ENCODE measurements around the gene MGMT.

Gene MGMT

GRCh38 chr10:129455625-129456024, 11.4 kb upstream of the MGMT start:
- DNase-seq: no peak
- ATAC-seq: no peak

GRCh38 chr10:129459762-129460539, 7.1 kb upstream of the MGMT start:
- no peak for ATAC-seq
- DNase-seq: no peak

GRCh38 chr10:129462257-129462795, 4.7 kb upstream of the MGMT start:
- DNase-seq (no peak), ATAC-seq (no peak)

GRCh38 chr10:129464251-129464650, 2.8 kb upstream of the MGMT start:
- no peak for DNase-seq
- no peak for ATAC-seq

- no peak for ATAC-seq
- no peak for DNase-seq
Observed at GRCh38 chr10:129465796-129466702, 992 bp upstream of the MGMT start.

GRCh38 chr10:129467359-129468064, 471 bp downstream of the MGMT start:
- peak; percentile 14 for DNase-seq
- no peak for ATAC-seq

GRCh38 chr10:129468187-129468586, 1.1 kb downstream of the MGMT start:
- ATAC-seq (no peak), DNase-seq (no peak)

- DNase-seq (no peak), ATAC-seq (no peak)
Observed at GRCh38 chr10:129470103-129470851, 3.2 kb downstream of the MGMT start.

- ATAC-seq (no peak), DNase-seq (no peak)
Observed at GRCh38 chr10:129471447-129472175, 4.6 kb downstream of the MGMT start.

- no peak for ATAC-seq
- DNase-seq: no peak
Observed at GRCh38 chr10:129472696-129473555, 5.9 kb downstream of the MGMT start.

GRCh38 chr10:129474642-129475041, 7.6 kb downstream of the MGMT start:
- DNase-seq (no peak), ATAC-seq (no peak)

GRCh38 chr10:129476431-129476830, 9.4 kb downstream of the MGMT start:
- ATAC-seq: no peak
- DNase-seq: no peak

- DNase-seq (no peak), ATAC-seq (no peak)
Observed at GRCh38 chr10:129477051-129477450, 10.0 kb downstream of the MGMT start.

- ATAC-seq: no peak
Observed at GRCh38 chr10:129481641-129482040, 14.6 kb downstream of the MGMT start.

GRCh38 chr10:129483430-129484010, 16.5 kb downstream of the MGMT start:
- no peak for ATAC-seq
- DNase-seq: no peak

More at GRCh38 chr10:129481641-129482040, 14.6 kb downstream of the MGMT start:
- no peak for DNase-seq

- no peak for ATAC-seq
- no peak for DNase-seq
Observed at GRCh38 chr10:129486805-129487204, 19.8 kb downstream of the MGMT start.

- ATAC-seq: no peak
- no peak for DNase-seq
Observed at GRCh38 chr10:129491123-129491734, 24.2 kb downstream of the MGMT start.

- no peak for ATAC-seq
- DNase-seq: no peak
Observed at GRCh38 chr10:129494176-129494575, 27.1 kb downstream of the MGMT start.

- DNase-seq (no peak), ATAC-seq (no peak)
Observed at GRCh38 chr10:129494740-129495139, 27.7 kb downstream of the MGMT start.
